Neural progenitor cell (in vitro differentiated cells): ENCODE measurements around the gene PRPH. TPM values are rescaled to one million over a fixed set of nuclear protein-coding genes. Genes with fewer than 3 reads are reported as not detected.

Experiments
- DNase-seq: peaks from one replicate; pipeline ENCODE4 v3.0.0-alpha.2; 2016; ENCODE audit warnings: low spot score
- H2AFZ ChIP-seq: fragments of 200-600 bp; sonication (generic); replicated peaks from 2 replicates; pipeline ENCODE4 v1.6.1; 2016; ENCODE audit warnings: antibody characterized with exemption
- H3F3A ChIP-seq: fragments of 200-600 bp; sonication (generic); 2 replicates; pipeline ENCODE4 v1.6.1; 2016; ENCODE audit warnings: antibody characterized with exemption, low read depth
- H3K27ac ChIP-seq: fragments of 200-600 bp; sonication (generic); 2 replicates; pipeline ENCODE4 v1.5.1; 2016; ENCODE audit warnings: mild to moderate bottlenecking
- H3K27me3 ChIP-seq: fragments of 200-600 bp; sonication (generic); 2 replicates; pipeline ENCODE4 v1.6.1; 2016; ENCODE audit warnings: mild to moderate bottlenecking, moderate library complexity
- H3K36me3 ChIP-seq: fragments of 200-600 bp; sonication (generic); 2 replicates; pipeline ENCODE4 v1.5.1; 2016
- H3K4me1 ChIP-seq: fragments of 200-600 bp; sonication (generic); 2 replicates; pipeline ENCODE4 v1.6.1; 2016; ENCODE audit warnings: mixed run types
- H3K4me2 ChIP-seq: fragments of 200-600 bp; sonication (generic); 2 replicates; pipeline ENCODE4 v1.6.1; 2016
- H3K4me3 ChIP-seq: fragments of 200-600 bp; sonication (generic); 2 replicates; pipeline ENCODE4 v1.5.1; 2016
- H3K79me2 ChIP-seq: fragments of 200-600 bp; sonication (generic); 2 replicates; pipeline ENCODE4 v1.6.1; 2016; ENCODE audit warnings: low read depth
- H3K9ac ChIP-seq: fragments of 200-600 bp; sonication (generic); 2 replicates; pipeline ENCODE4 v1.6.1; 2016
- H3K9me3 ChIP-seq: fragments of 200-600 bp; sonication (generic); 2 replicates; pipeline ENCODE4 v1.5.1; 2016; ENCODE audit warnings: low read depth
- H4K20me1 ChIP-seq: fragments of 200-600 bp; sonication (generic); 2 replicates; pipeline ENCODE4 v1.6.1; 2016; ENCODE audit warnings: low read depth
- H3K27ac Mint-ChIP-seq: 3 replicates; pipeline ENCODE4 v1.8.0; 2021; ENCODE audit warnings: mixed read lengths
- H3K27me3 Mint-ChIP-seq: 2 replicates; pipeline ENCODE4 v1.8.0; 2022; ENCODE audit warnings: low read depth, mild to moderate bottlenecking, inconsistent platforms, moderate library complexity, mixed read lengths; ENCODE audit not compliant: insufficient read depth
- H3K36me3 Mint-ChIP-seq: 3 replicates; pipeline ENCODE4 v1.8.0; 2021; ENCODE audit warnings: mixed read lengths
- H3K4me1 Mint-ChIP-seq: 3 replicates; pipeline ENCODE4 v1.8.0; 2021; ENCODE audit warnings: mixed read lengths
- H3K4me3 Mint-ChIP-seq: 3 replicates; pipeline ENCODE4 v1.8.0; 2021; ENCODE audit warnings: mild to moderate bottlenecking, moderate library complexity, mixed read lengths
- H3K9me3 Mint-ChIP-seq: 3 replicates; pipeline ENCODE4 v1.8.0; 2020; ENCODE audit warnings: mixed read lengths
- EZH2 ChIP-seq: fragments of 200-600 bp; sonication (generic); IDR thresholded peaks from 2 replicates; pipeline ENCODE4 v1.6.1; 2017; ENCODE audit warnings: antibody characterized with exemption, mild to moderate bottlenecking, moderate library complexity
- EZH2phosphoT487 ChIP-seq: fragments of 200-600 bp; sonication (generic); IDR thresholded peaks from 2 replicates; pipeline ENCODE4 v1.6.1; 2017; ENCODE audit warnings: antibody characterized with exemption
- total RNA-seq: library from RNA; depleted of rRNA; stranded (reverse); fragments of >200 nt; gene quantifications from 2 replicates; pipeline ENCODE4 v1.2.3, GENCODE V29; 2015; ENCODE audit warnings: low replicate concordance
- TF ChIP-seq, protein P1 (sequence below): fragments of 200-600 bp; sonication (generic); IDR thresholded peaks from 2 replicates; pipeline ENCODE4 v1.5.1; 2017; ENCODE audit warnings: antibody characterized with exemption, mild to moderate bottlenecking

Gene PRPH
- total RNA-seq, 1 donor from 2014 or later: not detected

DNA sequence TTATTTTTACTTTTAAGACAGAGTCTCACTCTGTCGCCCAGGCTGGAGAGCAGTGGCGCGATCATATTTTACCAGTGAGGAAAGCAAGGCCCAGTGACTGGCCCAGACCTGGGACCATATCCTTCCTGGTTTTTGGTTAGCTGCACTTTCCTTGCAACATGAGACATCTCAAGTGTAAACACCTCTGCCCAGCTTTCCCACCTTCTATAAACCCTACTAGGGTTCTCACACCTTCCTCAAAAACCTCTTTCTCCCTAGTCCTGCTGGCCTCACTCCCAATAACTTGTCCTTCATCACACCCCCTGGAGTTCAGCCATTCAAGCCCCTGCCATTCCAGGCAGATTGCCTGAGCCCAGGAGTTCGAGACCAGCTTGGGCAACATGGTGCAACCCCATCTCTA is 10.3 kb upstream of the PRPH start:
- no peaks in the 10 kb centered on the region for H3K36me3 Mint-ChIP-seq
- H3K27ac Mint-ChIP-seq: no peak overlapping the region
- H3K4me2 ChIP-seq: no peak overlapping the region

GRCh38 chr12:49287876-49288275 is 7.1 kb upstream of the PRPH start:
- Mint-ChIP-seq H3K27me3 (peaks cover 2% of the 10 kb centered on the region), H3K4me3 (no peak overlapping the region), H3K27ac (no peak overlapping the region), H3K9me3 (peaks cover 2% of the 10 kb centered on the region), H3K4me1 (peaks cover 16% of the 10 kb centered on the region), H3K36me3 (no peaks in the 10 kb centered on the region)
- Histone ChIP-seq H3F3A (peaks cover 19% of the 10 kb centered on the region), H3K36me3 (no peaks in the 10 kb centered on the region), H3K4me3 (no peak overlapping the region), H3K4me1 (peaks cover 4% of the 10 kb centered on the region), H3K27me3 (peaks cover 26% of the 10 kb centered on the region), H3K27ac (no peak overlapping the region), H3K79me2 (no peaks in the 10 kb centered on the region), H2AFZ (no peak overlapping the region), H4K20me1 (no peaks in the 10 kb centered on the region), H3K9ac (no peak overlapping the region), H3K4me2 (no peak overlapping the region), H3K9me3 (no peaks in the 10 kb centered on the region)
- no peak for DNase-seq
- TF ChIP-seq, protein P1, sequence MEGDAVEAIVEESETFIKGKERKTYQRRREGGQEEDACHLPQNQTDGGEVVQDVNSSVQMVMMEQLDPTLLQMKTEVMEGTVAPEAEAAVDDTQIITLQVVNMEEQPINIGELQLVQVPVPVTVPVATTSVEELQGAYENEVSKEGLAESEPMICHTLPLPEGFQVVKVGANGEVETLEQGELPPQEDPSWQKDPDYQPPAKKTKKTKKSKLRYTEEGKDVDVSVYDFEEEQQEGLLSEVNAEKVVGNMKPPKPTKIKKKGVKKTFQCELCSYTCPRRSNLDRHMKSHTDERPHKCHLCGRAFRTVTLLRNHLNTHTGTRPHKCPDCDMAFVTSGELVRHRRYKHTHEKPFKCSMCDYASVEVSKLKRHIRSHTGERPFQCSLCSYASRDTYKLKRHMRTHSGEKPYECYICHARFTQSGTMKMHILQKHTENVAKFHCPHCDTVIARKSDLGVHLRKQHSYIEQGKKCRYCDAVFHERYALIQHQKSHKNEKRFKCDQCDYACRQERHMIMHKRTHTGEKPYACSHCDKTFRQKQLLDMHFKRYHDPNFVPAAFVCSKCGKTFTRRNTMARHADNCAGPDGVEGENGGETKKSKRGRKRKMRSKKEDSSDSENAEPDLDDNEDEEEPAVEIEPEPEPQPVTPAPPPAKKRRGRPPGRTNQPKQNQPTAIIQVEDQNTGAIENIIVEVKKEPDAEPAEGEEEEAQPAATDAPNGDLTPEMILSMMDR: no peak
- TF ChIP-seq EZH2 (no peak), EZH2phosphoT487 (no peak)

More for the DNA sequence above, 10.3 kb upstream of the PRPH start:
- Mint-ChIP-seq H3K27me3 (peaks cover 3% of the 10 kb centered on the region), H3K9me3 (peaks cover 2% of the 10 kb centered on the region), H3K4me1 (peaks cover 35% of the 10 kb centered on the region), H3K4me3 (peak overlapping the region; percentile 57)
- H3K79me2 ChIP-seq: no peaks in the 10 kb centered on the region
- H3K27me3 ChIP-seq: peaks cover 12% of the 10 kb centered on the region
- peaks cover 12% of the 10 kb centered on the region for H3K4me1 ChIP-seq
- no peaks in the 10 kb centered on the region for H3K9me3 ChIP-seq
- no peaks in the 10 kb centered on the region for H4K20me1 ChIP-seq
- no peak overlapping the region for H3K27ac ChIP-seq
- TF ChIP-seq EZH2: no peak
- TF ChIP-seq, protein P1: no peak
- no peak for TF ChIP-seq EZH2phosphoT487
- no peak overlapping the region for H2AFZ ChIP-seq
- no peaks in the 10 kb centered on the region for H3K36me3 ChIP-seq
- no peak overlapping the region for H3K9ac ChIP-seq
- peaks cover 28% of the 10 kb centered on the region for H3F3A ChIP-seq
- H3K4me3 ChIP-seq: no peak overlapping the region
- DNase-seq: no peak

GRCh38 chr12:49288412-49288853 is 6.5 kb upstream of the PRPH start:
- Histone ChIP-seq H3K9ac (no peak overlapping the region), H3K27ac (no peak overlapping the region), H3K79me2 (no peaks in the 10 kb centered on the region), H3K4me2 (no peak overlapping the region), H3K36me3 (no peaks in the 10 kb centered on the region), H3K4me1 (peaks cover 9% of the 10 kb centered on the region), H3K9me3 (no peaks in the 10 kb centered on the region), H3F3A (peaks cover 25% of the 10 kb centered on the region), H3K4me3 (no peak overlapping the region), H2AFZ (no peak overlapping the region), H3K27me3 (peaks cover 31% of the 10 kb centered on the region), H4K20me1 (no peaks in the 10 kb centered on the region)
- DNase-seq: peak; percentile 72
- TF ChIP-seq, protein P1: peak; percentile 88
- TF ChIP-seq EZH2: no peak
- TF ChIP-seq EZH2phosphoT487: no peak
- H3K4me3 Mint-ChIP-seq: no peak overlapping the region
- H3K27me3 Mint-ChIP-seq: peaks cover 6% of the 10 kb centered on the region
- H3K4me1 Mint-ChIP-seq: peaks cover 19% of the 10 kb centered on the region
- no peak overlapping the region for H3K27ac Mint-ChIP-seq
- peaks cover 2% of the 10 kb centered on the region for H3K9me3 Mint-ChIP-seq
- no peaks in the 10 kb centered on the region for H3K36me3 Mint-ChIP-seq
